ENCODE data around the gene TMTC1.

The TMTC1 gene

DNA sequence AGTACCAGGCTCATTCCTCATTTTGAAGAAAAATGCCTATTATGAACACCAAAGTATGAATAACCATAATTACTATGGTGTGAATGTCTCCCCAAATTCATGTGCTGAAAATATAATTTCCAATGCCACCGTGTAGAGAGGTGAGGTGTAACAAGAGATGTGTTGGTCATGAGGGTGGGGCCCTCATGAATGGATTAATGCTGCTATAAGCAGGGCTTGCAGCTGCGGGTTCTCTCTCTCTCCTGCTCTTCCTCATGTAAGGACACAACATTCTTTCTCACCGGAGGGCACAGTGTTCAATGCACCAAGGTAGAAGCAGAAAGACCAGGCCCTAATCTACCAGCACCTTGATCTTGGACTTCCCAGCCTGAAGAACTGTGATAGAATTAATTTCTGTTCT lies 70.0 kb downstream of the TMTC1 start:
- DNase-seq = no peak

DNA sequence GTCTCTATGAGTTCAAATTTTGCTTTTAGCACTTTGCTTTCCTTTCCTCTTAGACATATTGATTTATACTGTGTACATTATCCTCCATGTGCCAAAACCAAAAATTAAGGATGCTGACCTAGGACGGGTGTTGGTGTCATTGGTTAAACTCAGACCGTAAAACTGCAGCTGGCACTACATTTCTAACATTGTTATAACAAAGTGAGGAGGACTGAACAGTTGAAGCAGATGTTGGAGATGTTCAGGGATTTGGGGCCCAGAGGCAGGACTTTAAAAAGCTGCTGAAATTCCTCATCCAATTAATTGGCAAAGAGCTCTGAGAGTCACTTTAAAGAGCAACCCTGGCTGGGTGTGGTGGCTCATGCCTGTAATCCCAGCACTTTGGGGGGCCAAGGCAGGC lies 72.4 kb downstream of the TMTC1 start:
- DNase-seq = no peak

DNA sequence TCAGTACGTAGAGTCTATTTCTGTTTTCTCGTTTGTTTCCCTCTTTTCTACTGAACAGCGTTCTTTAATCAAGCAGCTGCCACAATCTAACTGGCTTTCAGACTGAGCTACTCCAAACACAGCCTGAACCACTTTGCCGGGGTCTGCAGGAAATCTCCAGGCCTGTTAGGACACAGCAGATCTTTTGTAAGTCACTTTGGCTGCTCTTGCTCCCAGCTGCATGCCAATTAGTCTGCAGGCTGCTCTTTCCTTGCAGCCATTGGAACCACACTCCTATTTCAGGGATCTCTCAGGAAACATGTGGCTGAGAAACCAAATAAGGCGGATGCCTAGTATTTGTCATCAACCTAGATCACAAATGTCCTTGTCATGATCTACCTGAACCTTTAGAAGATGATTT lies 73.6 kb downstream of the TMTC1 start:
- peak in 33 of 51 donors; percentile 2 to 72 (median 36) for DNase-seq

DNA sequence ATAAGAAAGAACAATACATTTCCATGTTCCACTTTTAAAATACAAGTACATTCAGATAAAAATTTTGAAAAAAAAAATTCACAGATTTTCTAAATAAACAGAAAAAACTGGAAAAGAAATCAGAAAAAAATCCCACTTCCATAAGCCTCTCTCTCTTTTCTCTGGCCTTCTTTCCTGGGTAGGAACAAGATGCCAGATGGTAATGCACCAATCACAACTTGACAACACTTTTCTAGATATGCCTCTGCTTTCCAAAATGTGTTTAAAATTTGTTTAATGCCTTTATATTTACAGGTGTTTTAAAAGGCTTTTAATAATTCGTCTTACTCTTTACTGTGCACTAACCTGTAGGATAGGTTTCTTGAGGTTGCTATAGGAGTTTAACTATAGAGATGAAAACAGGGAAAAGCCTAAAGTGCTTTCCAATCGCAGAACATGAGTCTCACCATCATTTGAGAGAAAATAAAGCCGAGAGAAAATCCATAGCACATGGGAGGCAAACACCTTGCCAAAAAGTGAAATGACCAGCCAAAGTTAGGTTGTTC lies 74.2 kb downstream of the TMTC1 start:
- no peak for DNase-seq

DNA sequence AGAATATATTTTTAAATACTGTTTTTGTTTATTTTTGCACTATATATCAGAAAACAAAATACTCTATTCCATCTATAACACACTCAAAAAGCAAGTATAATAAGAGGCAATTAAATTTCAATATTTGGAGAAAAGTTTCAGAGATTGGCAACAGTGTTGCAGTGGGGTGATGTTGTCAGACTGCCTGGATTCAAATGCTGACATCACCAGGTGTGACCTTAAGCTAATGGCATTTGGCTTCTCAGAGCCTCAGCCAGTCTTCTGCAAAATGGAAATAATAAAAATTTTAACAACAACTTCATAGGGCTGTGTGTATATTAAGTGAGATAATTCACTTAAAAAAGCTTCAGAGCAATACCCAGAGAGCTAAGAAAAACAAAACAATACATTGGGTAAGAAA lies 74.7 kb downstream of the TMTC1 start:
- no peak for DNase-seq

DNA sequence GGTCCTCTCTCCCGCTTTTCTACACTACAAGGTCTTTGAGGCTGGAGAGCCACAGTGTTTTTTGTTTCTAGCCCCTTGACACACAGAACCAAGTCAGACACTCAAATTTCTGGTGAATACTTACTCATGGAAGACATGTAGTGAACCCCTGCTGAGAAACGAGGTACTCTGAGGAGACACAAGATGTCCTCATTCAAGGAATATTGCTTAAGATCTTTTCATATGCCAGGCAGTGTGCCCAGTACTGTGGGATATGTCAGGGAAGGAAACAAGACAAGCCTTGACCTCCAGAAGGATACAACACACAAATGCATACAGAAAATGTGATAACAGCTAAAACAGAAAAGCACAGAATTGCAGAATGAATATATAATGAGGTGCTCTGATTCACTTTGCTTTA lies 75.9 kb downstream of the TMTC1 start:
- no peak for DNase-seq

DNA sequence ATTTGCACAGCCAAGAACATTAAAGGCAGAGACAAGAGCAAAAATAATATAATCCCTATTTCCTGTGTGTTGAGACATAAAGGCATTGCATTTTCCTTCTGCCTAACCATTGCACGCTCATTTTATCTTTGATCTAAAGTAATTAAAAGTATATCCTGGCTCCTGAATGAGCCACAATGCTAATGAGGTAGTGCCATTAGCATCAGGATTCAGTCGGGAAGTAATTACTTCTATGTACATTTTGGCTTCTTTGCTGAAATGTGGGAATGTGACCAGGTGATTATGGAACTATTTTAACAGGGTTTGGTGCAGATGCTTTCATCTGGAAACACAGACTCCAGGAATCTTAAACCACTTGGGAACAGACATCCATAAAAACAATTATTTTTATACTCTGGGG lies 77.4 kb downstream of the TMTC1 start:
- DNase-seq = no peak

DNA sequence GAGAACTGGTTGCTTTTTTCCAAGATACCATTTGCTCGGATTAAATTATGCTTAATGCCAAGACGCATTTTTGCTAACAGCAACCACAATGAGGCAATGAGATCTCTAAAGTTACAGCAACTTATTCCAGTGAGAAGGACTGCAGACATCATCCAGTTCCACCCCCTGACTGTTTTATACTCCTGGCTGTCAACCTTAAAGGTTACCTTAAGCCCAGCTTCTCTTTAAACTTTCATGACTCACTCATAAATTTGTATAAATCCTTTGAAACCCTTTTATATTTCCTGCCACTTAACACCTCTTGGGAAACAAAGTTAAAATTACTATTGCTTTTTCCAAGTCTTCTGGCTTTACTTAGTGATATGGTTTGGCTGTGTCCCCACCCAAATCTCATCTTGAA lies 80.2 kb downstream of the TMTC1 start:
- DNase-seq = no peak

DNA sequence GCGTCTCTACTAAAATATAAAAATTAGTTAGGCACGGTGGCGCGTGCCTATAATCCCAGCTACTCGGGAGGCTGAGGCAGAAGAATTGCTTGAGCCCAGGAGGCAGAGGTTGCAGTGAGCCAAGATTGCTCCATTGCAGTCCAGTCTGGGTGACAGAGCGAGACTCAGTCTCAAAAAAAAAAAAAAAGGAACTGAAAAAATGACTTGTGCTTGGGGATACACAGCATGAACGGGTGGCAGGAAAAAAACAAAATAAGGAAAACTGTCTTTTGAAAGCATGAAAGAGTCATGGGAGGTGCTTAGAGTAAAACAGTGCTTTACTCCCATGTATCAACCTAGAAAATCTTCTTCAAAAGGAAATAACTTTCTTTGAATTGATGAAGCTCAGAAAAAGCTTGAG lies 80.8 kb downstream of the TMTC1 start:
- DNase-seq = no peak

DNA sequence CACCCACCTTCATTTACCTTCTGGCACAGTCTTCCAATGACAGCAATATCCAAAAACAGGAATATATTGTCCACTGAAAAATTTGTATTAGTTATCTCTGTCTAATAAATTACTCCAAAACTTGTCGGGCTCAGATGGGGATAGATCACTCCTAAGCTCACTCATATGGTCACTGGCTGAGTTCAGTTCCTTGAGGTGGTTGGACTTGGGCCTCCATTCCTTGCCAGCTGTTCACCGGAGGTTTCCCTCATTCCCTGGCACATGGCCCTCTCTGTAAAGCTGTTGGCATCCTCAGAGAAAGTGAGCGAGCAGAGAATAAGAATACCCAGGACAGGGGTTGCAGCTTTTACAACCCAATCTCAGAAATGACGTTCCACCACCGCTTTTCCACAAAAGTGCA lies 81.5 kb downstream of the TMTC1 start:
- DNase-seq = no peak

DNA sequence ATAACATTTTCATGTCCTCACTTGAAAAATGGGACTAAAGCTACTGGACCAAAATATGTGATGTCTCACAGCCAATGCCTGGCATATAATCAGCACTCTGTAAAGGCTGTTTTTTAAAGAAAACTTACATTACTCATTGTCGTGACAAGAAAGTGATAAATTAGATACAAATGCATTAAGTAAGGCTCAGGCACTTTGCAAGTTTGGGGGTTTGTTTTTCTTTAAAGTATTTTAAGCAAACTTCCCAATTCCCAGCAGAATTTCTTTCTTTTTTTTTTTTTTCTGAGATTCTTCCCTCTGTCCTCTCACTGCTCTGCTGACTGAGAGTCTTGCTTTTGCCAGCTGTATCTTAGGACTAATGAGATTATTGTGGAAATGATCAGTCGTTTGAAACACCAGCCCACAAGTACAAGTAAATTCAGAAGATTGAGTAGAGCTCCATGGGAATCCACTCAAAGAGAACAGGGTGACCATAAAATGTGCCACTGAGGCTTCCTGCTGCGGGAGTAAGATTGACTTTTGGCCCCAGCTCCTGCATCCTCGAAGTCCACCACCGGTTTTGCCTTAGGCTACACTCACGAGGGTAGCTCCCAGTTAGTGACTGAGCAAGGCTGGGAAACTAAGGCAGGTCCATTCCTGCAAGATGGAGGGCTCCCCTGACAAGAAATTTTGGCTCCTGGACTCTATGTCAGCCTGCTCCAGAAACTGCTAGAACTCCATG lies 82.8 kb downstream of the TMTC1 start:
- no peak for DNase-seq

DNA sequence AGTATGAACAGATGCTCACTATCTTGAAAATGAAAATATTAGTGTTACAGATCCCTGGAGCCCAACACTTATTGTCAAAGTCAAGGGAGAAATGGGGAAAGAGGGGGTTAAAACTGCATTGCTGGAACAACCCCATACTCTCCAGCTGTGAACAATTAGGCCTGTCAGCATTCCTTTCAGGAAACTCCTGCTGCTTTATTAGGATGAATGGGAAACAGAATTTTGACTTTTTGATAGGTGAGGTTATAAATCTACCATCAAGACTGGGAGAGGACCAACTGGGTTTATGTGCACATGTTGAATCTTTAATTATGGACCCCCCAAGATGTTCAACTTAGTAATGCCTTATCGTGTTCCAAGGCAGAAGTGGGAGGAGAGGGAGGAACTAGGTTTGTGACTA lies 85.0 kb downstream of the TMTC1 start:
- no peak for DNase-seq

DNA sequence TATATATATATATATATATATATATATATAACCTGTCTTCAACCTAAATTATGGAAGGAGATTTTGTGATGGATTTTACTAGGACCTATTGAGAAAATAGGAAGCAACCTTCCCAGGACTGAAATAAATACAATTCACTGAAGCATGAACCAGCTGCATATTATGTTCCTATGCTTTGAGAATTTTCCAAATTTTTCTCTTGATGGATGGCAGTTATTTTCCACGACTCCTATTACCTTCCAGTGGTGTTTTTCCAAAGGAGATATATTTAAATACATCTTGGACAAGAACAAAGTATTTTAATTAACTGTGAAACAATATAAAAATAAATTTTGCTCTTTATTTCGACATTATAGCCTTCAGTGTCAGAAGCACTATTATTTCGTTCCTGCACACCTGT lies 87.9 kb downstream of the TMTC1 start:
- no peak for DNase-seq

DNA sequence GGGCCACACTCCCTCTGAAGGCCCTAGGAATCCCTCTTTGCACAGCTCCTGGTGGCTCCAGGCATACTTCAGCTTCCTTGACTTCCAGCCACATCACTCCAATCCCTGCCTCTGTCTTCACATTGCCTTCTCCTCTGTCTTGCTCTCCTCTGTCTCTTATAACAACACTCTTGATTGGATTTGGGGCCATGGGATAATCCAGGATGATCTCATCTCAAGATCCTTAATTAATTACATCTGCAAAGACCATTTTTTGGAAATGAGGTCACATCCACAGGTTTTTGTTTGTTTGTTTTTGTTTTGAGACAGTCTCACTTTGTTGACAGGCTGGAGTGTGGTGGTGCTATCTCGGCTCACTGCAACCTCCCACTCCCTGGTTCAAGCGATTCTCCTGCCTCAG lies 88.7 kb downstream of the TMTC1 start:
- DNase-seq = no peak

DNA sequence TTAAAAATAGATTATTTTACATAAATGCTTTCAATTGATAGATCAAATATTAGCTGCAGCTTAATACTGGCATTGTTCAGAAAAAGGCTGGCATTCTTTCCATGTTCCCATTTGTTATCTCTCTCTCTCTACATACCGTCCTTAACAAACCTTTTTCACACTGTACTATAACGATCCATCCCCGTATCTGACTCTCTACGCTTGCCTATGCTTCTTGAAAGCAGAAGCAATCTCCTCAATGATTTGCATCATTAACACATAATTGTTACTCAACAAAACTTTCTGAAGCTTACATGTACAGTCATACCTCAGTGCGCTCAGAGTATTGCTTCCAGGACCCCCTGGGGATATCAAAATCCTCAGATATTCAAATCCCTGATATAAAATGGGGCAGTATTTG lies 89.7 kb downstream of the TMTC1 start:
- DNase-seq = no peak

DNA sequence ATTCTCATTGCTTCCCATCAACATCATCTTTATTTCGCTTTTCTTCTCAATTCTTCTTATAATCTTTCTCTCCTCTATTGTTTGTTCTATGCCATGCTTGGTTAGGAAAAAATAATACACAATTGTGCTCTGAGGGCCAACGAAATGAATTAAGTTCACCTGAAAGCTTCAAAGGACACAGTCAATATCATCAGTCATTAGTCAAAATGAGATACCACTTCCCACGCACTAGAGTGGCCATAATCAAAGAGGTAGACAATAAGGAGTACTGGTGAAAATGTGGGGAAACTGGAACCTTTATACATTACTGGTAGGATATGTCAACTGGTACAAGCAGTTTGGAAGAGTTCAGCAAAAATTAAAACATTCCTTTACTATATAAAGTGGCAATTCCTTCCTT lies 91.5 kb downstream of the TMTC1 start:
- DNase-seq = no peak

DNA sequence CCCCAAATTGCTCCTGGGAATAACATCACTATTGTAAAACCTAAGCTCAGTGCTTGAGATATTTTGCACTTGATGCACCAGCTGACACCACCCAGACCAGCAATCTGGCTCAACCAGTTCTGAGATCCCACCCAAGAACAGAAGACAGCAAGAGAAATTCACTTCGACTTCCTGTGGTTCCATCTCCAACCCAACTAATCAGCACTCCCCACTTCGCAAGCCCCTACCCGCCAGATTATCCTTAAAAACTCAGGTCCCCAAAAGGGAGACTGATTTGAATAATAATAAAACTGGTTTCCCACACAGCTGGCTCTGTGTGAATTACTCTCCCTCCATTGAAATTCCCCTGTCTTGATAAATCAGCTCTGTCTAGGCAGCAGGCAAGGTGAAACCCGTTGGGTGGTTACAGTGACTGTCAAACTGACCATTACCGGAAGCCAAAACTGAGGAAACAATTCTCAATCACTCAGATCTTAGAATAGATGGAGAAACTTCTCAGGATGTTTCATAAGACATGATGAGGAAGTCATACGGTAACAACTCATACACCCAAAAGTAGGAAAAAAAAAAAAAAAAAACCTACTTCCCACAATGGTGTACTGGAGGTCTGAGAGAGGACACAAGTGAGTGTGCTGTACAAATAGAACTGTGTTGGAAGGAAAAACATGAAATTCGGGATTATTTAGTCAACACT lies 92.4 kb downstream of the TMTC1 start:
- no peak for DNase-seq

DNA sequence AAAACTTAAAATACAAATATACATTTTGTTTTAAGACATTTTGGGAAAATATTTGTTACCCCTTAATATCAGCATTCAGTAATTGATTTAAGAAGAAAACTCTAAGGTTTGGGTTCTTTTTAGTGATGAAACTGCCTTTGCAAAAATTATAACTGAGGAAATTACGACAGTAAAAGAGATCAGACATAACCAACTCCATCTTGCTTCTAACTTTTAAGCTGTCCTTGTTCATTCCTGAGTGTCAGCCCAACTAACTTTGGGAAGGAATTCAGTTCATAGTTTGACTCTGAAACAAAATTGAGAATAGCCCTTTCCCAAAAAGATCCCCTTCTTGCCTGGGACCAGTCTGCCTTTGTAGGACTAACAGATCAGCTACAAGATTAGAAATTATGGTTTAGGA lies 93.0 kb downstream of the TMTC1 start:
- no peak for DNase-seq

DNA sequence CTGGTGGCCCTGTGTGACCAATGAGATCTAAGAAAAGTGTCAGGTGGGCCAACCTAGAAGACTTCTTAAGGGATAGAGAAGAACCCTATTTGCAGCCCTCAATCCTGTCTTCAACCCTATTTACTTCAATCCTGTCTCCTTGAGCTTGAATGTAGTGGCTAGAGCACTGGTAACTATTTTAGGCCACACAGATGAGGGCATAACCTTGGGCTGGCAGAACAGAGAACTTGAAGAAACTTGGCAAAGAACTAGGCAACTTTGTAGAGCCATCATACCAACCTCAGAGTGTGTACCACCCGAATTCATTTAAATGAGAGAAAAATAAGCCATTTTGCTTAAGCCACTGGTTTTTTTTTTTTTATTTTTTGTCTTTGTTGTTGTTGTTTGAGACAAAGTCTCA lies 94.8 kb downstream of the TMTC1 start:
- DNase-seq = no peak

DNA sequence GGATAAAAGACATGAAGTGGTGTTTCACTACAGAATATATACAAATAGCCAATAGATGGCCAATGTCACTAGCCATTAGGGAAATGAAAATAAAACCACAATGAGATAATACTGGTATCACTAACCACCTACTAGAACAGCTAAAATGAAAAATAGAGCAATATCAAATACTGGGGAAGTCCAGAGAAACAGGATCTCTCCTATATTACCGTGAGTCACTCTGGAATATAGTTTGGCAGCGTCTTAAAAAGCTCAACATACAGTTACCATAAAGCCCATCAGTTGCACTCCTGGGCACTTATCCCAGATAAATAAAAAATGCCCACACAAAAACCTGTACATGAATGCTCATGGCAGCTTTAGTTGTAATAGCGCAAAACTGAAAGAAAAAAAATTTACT lies 101.7 kb downstream of the TMTC1 start:
- DNase-seq = no peak

DNA sequence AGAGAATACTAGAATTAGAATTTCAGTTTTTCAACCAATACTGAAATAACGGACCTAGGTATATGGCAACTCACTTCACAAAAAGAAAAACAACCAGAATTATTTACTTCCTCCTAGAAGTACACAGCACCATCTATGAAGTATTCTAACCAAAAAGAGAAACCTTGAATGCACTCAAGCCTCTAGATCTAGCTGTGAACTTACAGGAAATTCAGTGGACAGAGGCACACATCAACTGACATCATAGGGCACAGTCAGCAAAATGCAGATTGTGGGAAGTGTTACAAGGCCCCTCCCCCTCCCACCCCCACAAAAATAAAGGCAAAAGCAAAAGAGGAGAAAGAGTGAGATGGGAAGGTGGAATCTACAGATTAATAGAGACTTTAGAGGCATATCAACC lies 102.4 kb downstream of the TMTC1 start:
- no peak for DNase-seq

DNA sequence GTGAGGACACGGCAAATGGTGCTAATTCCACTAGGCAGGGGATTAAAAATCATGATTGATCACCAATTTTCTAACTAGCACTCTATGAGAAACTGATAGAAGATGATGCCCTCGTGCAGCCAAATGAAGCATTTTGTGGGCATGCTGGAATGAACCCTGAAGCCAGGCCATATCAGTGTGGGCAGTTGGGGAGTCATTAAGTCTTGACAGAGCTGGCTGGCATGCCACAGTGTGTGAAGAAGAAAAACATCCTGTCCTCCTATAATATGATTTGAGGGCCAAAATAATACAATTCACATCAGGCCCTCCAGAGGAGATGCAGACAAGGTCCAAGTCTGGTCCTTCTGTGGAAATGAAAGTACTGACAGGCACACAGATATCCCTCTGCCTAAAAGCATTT lies 107.1 kb downstream of the TMTC1 start:
- DNase-seq = no peak

DNA sequence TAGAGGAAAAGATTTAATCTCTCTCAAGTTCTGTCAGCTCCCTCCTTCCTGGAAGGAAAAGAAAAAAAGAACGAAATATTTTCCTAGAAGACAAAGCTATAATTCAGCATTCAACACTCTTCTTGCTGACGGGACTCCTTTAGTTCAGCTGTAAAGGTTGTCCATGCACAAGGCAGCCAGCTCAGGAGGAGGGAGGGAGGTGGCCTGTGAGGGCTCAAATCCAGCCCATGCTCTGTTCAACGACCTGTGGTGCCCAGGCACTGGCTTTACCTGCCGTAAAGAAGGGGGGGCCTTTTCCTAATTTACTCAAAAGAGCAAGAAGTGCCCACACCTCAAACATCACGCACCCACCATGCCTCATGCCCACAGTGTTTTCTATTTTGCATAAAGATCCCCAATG lies 109.3 kb downstream of the TMTC1 start:
- DNase-seq = no peak
